GM19099 (cell line): ENCODE results near the gene SMG9.

Experiments
- POLR2A ChIP-seq: IDR thresholded peaks from 3 replicates; pipeline ENCODE4 v1.6.1; 2011; ENCODE audit warnings: low read depth; ENCODE audit not compliant: insufficient read length; ENCODE audit errors: extremely low read depth

The SMG9 gene

DNA sequence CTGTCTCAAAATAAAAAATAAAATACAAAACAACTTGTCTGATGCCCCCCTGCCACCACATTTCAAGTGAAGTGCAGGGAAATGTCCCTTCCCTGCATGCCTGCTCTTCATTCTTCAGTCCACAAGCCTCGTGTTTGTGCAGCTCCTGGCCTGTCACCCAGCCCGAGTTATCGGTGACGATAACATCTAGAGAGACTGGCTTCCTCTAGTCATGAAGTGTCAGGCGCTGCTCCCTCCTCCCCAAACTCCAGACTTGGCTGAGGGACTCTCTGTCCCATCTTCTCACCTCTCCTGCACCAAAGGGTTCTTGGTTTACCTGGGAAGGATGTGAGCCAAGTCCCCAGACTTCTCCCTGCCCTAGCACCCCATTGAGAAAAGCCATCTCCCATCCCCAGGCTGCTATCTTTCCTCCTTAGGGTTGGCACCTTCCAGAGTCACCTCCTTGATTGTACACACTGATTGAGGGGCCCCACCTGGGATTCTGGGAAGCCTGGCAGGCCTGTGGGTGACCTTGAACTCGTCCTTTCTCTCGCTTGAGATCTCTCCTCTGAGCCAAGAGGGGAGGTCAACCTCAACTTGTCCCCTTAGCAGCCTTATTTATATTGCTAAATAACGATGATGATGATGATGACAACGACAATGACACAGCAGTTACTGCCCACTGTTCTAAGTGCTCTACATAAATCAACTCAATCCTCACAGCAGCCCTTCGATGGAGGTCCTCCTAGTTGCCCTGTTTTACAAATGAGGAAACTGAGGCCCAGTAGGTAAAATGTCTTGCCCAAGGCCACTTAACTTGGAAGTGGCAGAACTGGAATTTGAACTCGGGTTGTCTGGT, 71.7 kb downstream of the SMG9 start:
- no peak for TF ChIP-seq POLR2A

DNA sequence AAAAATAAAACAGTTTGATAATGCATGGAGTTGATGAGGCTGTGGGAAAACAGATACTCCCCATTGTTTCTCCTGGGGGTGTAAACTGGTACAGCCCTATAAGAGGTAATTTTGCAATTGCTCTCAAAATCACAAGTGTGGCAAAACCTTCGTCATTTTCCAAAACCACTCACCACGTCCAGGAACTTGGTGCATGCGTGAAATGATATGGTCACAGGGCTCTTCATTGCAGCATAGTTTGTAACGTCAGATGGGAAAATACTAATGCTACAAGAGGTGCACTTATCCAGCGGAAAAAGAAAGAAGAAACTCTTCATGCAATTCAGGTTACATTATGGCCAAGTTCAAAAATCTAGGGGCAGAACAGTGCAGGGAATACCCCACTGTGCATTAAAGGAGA, 72.9 kb downstream of the SMG9 start:
- no peak for TF ChIP-seq POLR2A

DNA sequence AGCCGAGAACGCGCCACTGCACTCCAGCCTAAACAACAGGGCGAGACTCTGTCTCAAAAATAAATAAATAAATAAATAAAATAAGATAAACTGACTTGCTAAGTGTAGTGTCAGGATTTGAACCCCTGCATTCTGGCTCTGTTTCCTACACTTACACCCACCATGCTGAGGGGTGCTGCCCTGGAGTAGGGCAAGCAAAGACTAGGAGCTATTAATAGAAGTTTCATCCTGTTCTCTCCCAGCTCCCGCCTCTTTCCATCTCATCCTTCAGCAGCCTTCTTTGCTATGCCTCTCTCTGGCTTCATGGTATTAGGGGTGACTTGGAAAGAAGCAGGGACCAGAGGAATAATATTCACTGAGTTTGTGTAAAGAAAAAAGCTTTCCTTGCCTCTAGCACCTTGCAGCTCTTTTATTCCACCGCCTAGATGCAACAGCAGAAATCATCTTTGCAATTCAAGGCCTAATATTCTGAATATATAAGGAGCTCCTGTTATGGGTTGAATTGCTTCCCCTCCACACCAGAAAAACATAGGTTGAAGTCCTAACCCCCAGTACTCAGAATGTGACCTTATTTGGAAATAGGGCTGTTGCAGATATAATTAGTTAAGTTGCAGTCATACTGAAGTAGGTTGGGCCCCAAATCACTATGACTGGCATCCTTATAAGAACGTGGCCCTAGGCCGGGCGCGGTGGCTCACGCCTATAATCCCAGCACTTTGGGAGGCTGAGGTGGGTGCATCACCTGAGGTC, 76.1 kb downstream of the SMG9 start:
- no peak for TF ChIP-seq POLR2A
